HG02870 (cell line): ENCODE results near the gene FGD3.
A peak's percentile ranks its signal among the peaks of the same experiment; 100 is the strongest.

Experiments
- ATAC-seq: cut with Tn5 transposase; IDR thresholded peaks from one replicate; pipeline ENCODE4 v1.9.1; 2021; ENCODE audit warnings: mild to moderate bottlenecking, moderate library complexity; ENCODE audit not compliant: unreplicated experiment

The FGD3 gene

GRCh38 chr9:92954886-92955285 lies 7.6 kb downstream of the FGD3 start:
- no peak for ATAC-seq

- ATAC-seq, result no peak
Observed at GRCh38 chr9:92960561-92961290, 13.4 kb downstream of the FGD3 start.

GRCh38 chr9:92961627-92962302 lies 14.4 kb downstream of the FGD3 start:
- ATAC-seq, result no peak

GRCh38 chr9:92962303-92962649 lies 15.0 kb downstream of the FGD3 start:
- ATAC-seq, result no peak

GRCh38 chr9:92962846-92963245 lies 15.5 kb downstream of the FGD3 start:
- no peak for ATAC-seq

GRCh38 chr9:92963831-92964606 lies 16.7 kb downstream of the FGD3 start:
- ATAC-seq, result peak; percentile 69

- ATAC-seq, result no peak
Observed at GRCh38 chr9:92964607-92965060, 17.3 kb downstream of the FGD3 start.

GRCh38 chr9:92965061-92965758 lies 17.9 kb downstream of the FGD3 start:
- ATAC-seq, result no peak

- ATAC-seq, result no peak
Observed at GRCh38 chr9:92965759-92966517, 18.6 kb downstream of the FGD3 start.

- no peak for ATAC-seq
Observed at GRCh38 chr9:92966518-92966800, 19.1 kb downstream of the FGD3 start.

GRCh38 chr9:92968081-92968480 lies 20.8 kb downstream of the FGD3 start:
- no peak for ATAC-seq

GRCh38 chr9:92969516-92970466 lies 22.5 kb downstream of the FGD3 start:
- ATAC-seq, result no peak

GRCh38 chr9:92970467-92970923 lies 23.2 kb downstream of the FGD3 start:
- no peak for ATAC-seq

GRCh38 chr9:92971121-92971520 lies 23.8 kb downstream of the FGD3 start:
- no peak for ATAC-seq

GRCh38 chr9:92971776-92972175 lies 24.5 kb downstream of the FGD3 start:
- no peak for ATAC-seq

GRCh38 chr9:92973700-92974099 lies 26.4 kb downstream of the FGD3 start:
- no peak for ATAC-seq

- ATAC-seq, result no peak
Observed at GRCh38 chr9:92974161-92974661, 26.9 kb downstream of the FGD3 start.

- no peak for ATAC-seq
Observed at GRCh38 chr9:92974761-92975755, 27.7 kb downstream of the FGD3 start.
